NCI-H146 (cell line): ENCODE measurements around the gene ATP8B3.

ENCODE experiments used
- DNase-seq: peaks from one replicate; lab custom pipeline; 2025; lab: John Stamatoyannopoulos, UW

The ATP8B3 gene

GRCh38 chr19:1746401-1747284 is 65.4 kb downstream of the ATP8B3 start:
- no peak for DNase-seq

- no peak for DNase-seq
These were observed 66.5 kb downstream of the ATP8B3 start for GRCh38 chr19:1745589-1746031.

- no peak for DNase-seq
These were observed 67.1 kb downstream of the ATP8B3 start for GRCh38 chr19:1744822-1745563.

DNA sequence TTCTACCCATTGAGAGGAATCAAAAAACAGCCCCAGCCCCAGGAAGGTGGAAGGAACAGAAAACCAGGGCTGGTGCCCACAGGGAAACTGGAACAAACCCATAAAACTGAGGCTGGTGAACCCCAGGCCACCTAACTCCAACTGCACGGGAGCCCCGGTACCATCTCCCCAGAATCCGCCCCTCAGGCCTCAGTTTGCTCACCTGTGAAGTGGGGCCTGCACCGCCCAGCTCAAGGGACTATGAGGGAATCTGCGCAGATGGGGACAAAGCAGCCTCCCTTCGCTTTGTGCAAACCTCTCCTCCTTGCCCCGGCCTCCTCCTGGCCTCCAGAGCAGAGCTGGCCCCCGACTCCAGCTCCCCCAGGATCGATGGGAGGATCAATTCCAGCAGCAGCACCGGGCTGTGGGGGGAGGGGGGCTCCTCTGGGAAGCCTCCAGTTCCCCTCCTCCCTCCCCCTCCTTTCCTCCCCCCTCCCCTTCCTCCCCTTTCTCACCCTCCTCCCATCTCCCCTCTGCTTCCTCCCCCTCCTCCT is 67.9 kb downstream of the ATP8B3 start:
- no peak for DNase-seq

GRCh38 chr19:1742989-1743696 is 68.9 kb downstream of the ATP8B3 start:
- DNase-seq = no peak

DNA sequence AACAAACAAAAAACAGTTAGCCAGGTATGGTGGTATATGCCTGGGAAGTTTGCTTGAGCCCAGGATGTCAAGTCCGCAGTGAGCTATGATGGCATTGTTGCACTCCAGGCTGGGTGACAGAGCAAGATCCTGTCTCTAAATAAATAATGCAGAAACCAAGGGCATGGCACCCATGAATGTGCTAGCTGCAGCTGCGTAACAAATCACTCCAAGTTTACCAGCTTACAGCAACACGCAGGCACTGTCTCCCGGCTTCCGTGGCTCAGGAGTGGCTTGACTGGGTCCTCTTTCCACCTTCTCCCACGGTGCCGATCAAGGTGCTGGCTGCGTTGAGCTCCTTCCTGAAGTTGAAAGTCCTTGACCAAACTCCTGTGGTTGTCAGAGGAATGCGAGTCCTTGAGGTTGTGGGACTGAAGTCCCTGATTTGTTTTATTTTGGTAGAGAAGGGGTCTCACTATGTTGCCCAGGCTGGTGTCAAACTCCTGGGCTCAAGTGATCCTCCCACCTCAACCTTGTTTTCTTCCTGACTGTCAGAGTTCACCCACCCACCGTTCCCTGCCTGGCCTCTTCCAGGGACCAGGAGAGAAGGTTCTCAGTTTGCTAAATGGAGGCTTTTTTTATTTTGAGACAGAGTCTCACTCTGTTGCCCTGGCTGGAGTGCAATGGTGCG is 72.0 kb downstream of the ATP8B3 start:
- no peak for DNase-seq

DNA sequence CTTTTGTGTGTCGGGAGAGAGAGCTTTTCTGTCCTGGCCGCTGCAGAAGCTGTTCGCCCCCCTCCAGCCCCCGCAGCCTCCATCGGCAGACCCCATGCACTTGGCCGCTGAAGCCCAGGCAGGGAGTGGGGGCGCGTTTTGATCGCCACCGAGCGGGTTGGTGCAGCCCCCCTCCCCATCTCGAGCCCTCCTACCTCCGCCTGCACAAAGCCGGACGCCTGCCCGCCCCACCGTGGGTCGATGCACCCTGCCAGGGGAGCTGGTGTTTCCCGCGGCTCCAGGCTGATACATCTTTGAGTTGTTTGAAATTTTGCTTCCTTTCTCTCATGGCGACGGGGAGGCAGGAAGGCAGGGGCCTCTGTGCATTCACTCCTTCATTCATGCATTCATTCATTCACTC is 75.1 kb downstream of the ATP8B3 start:
- DNase-seq = no peak

DNA sequence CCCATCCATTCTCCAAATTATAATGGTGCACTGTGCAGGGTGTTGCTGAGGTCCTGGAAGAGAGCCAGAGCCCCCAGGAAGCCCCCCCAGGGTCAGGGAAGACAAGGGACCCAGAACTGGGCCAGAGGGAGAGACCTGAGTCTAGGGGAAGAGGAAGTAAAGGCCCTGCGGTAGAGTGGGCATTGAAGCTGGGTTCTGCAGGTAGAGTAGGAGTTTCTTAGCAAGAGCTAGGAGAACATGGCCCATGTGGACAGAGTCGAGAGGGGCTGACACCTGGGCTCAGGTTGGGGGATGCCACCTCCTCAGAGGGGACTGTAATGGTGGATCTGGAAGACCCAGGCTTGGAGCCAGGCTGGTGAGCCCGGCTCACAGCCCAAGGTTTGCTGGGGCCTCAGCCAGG is 75.8 kb downstream of the ATP8B3 start:
- no peak for DNase-seq

DNA sequence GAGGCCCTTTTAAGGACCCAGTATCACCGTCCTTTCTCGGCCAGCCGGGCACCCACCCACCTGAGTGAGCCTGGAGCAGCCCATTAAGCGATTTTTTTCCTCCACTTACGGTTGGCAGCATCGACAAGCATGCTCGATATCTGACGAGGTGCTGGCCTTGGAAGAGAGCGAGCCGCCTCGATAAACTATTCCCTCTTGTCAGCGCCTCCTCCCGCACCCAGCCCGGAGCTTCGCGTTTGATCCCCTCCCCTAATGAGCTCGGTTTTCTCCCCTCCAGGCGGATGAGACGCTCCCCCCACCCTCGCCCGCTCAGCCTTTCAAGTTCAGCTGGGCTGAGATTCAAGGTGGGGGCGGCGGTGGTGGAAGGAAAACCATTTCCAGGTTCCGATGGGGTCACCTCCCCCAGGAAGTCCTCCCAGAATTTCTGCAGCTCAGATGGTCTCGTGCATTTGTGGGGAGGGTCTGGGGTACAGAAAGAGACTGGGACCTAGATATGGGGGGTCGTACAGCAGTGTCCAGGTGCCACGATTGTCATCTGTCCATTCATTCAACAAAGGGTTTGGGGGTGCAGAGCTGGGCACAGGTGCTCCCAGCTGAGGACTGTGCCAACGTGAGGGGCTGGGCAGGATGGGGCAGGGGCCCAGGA is 77.6 kb downstream of the ATP8B3 start:
- no peak for DNase-seq
